Karpas-422 (cell line): ENCODE results near the gene GAMT. TPM values are rescaled to one million over a fixed set of nuclear protein-coding genes. Genes with fewer than 3 reads are reported as not detected.

Experiments
- DNase-seq: peaks from one replicate; pipeline ENCODE4 v3.0.0-alpha.2; 2015
- H2AFZ ChIP-seq: fragments of 200-600 bp; sonication (generic); 2 replicates; pipeline ENCODE4 v1.6.1; 2014; ENCODE audit warnings: antibody characterized with exemption, low read length, mixed read lengths
- H3K27ac ChIP-seq: fragments of 200-600 bp; sonication (generic); 2 replicates; pipeline ENCODE4 v1.5.1; 2014; ENCODE audit warnings: mild to moderate bottlenecking, low read length, moderate library complexity
- H3K27me3 ChIP-seq: fragments of 200-600 bp; sonication (generic); 2 replicates; pipeline ENCODE4 v1.6.1; 2014; ENCODE audit warnings: low read length, mixed read lengths
- H3K36me3 ChIP-seq: fragments of 200-600 bp; sonication (generic); 2 replicates; pipeline ENCODE4 v1.6.1; 2014; ENCODE audit warnings: low read length, mixed read lengths; ENCODE audit not compliant: insufficient read depth
- H3K4me1 ChIP-seq: fragments of 200-600 bp; sonication (generic); 2 replicates; pipeline ENCODE4 v1.6.1; 2014; ENCODE audit warnings: mild to moderate bottlenecking, low read length, mixed read lengths
- H3K4me2 ChIP-seq: fragments of 200-600 bp; sonication (generic); 2 replicates; pipeline ENCODE4 v1.6.1; 2014; ENCODE audit warnings: low read length, low read depth, mild to moderate bottlenecking; ENCODE audit not compliant: poor library complexity, severe bottlenecking
- H3K4me3 ChIP-seq: fragments of 200-600 bp; sonication (generic); 2 replicates; pipeline ENCODE4 v1.5.1; 2014; ENCODE audit warnings: mild to moderate bottlenecking, antibody characterized with exemption, low read length, mixed read lengths
- H3K79me2 ChIP-seq: fragments of 200-600 bp; sonication (generic); 2 replicates; pipeline ENCODE4 v1.6.1; 2014; ENCODE audit warnings: mild to moderate bottlenecking, low read length, mixed read lengths
- H3K9ac ChIP-seq: fragments of 200-600 bp; sonication (generic); 2 replicates; pipeline ENCODE4 v1.6.0; 2014; ENCODE audit warnings: low read length
- H3K9me2 ChIP-seq: fragments of 200-600 bp; sonication (generic), shearing (Covaris generic); replicated peaks from 2 replicates; pipeline ENCODE4 v1.6.0; 2014; ENCODE audit warnings: mild to moderate bottlenecking, low read length, moderate library complexity; ENCODE audit not compliant: insufficient read depth
- H3K9me3 ChIP-seq: fragments of 300-700, 200-600 bp; sonication (generic); 2 replicates; pipeline ENCODE4 v1.6.1; 2014; ENCODE audit warnings: low read length, mixed read lengths
- H4K20me1 ChIP-seq: fragments of 200-600 bp; sonication (generic); 2 replicates; pipeline ENCODE4 v1.6.1; 2014; ENCODE audit warnings: mild to moderate bottlenecking, antibody characterized with exemption, low read length, low read depth; ENCODE audit not compliant: insufficient read depth
- total RNA-seq: library from RNA; depleted of rRNA; stranded (reverse); fragments of >200 nt; shearing (Covaris generic); gene quantifications from 2 replicates; pipeline ENCODE4 v1.2.3, GENCODE V29; 2014; ENCODE audit warnings: low replicate concordance; rRNA removed

Gene GAMT
- 63.7 and 144 TPM in 2 replicates for total RNA-seq

GRCh38 chr19:1401138-1401888 lies at the start of gene GAMT:
GAMT (minus strand) TSS chr19:1401542; CDS start chr19:1401476, 66 bp downstream.
- Histone ChIP-seq H3K9ac (peak within 1 kb of the TSS; percentile 93), H3K4me2 (peak within 1 kb of the TSS; percentile 91), H3K4me3 (peak within 1 kb of the TSS; percentile 97), H3K27me3 (no peaks in the 10 kb centered on the region), H3K9me2 (no peaks in the 10 kb centered on the region), H2AFZ (peak within 1 kb of the TSS; percentile 49; the same call in 1 of the 2 replicates), H3K9me3 (no peaks in the 10 kb centered on the region), H3K4me1 (peaks cover 33% of the 10 kb centered on the region), H3K79me2 (peaks cover 21% of the 10 kb centered on the region), H3K36me3 (peaks cover 4% of the 10 kb centered on the region; the same call in 1 of the 2 replicates), H4K20me1 (0 out of 2 replicates have a peak, but pooled peaks cover 5% of the 10 kb centered on the region), H3K27ac (peak within 1 kb of the TSS; percentile 57)
- peak; percentile 89 for DNase-seq

DNA sequence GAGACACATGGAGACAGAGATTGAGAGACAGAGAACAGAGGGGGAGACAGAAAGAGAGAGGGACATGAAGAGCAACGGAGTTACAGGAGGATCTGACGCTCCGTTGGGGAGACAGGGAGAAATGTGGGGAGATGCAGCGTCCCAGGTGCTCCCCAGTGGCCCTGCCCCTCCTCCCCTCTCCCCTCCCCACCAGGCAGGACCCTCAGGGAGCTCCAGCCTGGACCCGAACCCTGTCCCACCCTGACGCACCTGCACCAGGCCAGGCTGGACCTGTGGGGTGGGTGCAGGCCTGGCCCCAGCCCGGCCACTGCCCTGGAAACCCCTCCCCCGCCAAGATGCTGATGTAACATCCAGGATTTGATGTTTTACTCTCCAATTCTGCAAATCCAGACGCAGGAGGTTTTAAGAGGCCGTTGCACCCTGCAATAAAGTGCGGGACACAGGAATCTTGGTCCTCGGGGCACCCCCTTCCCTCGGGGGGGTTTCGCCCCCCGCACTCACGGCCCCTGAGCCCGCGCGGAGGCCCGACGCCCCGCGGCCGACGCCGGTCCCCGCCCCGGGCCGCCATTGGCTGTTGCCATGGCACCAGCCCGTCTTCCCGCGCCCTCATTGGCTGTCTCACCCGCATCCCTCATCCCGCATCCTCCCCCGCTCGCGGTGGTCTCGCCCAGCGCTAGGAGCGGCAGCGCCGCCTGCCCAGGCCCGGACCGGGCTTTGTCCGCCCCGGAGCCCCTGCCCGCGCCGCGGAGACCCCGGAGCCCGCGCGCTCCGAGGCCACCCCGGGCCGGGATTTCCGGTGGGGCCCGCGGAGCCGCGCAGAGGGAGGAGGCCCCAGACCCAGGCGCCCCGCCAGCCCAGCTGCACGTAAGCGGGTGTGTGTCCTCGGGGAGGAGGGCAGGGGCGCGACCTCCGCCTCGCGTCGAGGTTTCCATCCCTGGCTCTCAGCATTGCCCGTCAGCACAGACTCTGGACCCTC lies 48.4 kb upstream of the GAMT start, which contains the start of gene APC2:
Gene APC2, plus strand, starts transcription at position 655 of the 976 bp plus-strand sequence. CDS start 2,881 bp downstream, outside the sequence.
- H3K4me3 ChIP-seq, result peak within 1 kb of the TSS; percentile 46
- H4K20me1 ChIP-seq, result peaks cover 14% of the 10 kb centered on the region; the same call in 1 of the 2 replicates
- no peaks in the 10 kb centered on the region for H3K9me3 ChIP-seq
- no peak within 1 kb of the TSS for H3K27ac ChIP-seq
- peaks cover 16% of the 10 kb centered on the region for H3K4me1 ChIP-seq
- 0 out of 2 replicates have a peak, but pooled peaks cover 2% of the 10 kb centered on the region for H3K27me3 ChIP-seq
- H3K79me2 ChIP-seq, result no peaks in the 10 kb centered on the region
- no peak within 1 kb of the TSS; the same call in 1 of the 2 replicates for H2AFZ ChIP-seq
- peak within 1 kb of the TSS; percentile 46 for H3K4me2 ChIP-seq
- H3K36me3 ChIP-seq, result no peaks in the 10 kb centered on the region
- H3K9me2 ChIP-seq, result no peaks in the 10 kb centered on the region
- peak; percentile 89 for DNase-seq
- peak within 1 kb of the TSS; percentile 42; the same call in 1 of the 2 replicates for H3K9ac ChIP-seq

DNA sequence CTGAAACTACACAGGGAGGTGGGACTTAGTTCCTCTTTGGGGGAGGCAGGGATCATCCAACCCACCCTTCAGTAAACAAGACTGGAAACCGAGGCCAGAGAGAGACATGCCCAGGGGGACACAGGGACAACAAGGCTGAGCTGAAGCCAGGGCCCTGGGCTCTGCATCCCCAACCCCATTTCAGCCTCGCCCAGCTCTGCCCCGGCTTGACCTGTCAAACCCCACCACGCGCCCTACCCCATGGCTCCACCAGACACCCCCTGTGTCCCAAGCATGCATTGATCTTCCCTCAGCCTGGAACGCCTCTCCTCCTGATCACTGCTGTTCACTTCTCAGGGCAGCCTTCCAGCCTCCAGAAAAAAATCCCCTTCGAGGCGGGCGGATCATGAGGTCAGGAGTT lies 46.6 kb upstream of the GAMT start:
- peaks cover 14% of the 10 kb centered on the region; the same call in 1 of the 2 replicates for H4K20me1 ChIP-seq

DNA sequence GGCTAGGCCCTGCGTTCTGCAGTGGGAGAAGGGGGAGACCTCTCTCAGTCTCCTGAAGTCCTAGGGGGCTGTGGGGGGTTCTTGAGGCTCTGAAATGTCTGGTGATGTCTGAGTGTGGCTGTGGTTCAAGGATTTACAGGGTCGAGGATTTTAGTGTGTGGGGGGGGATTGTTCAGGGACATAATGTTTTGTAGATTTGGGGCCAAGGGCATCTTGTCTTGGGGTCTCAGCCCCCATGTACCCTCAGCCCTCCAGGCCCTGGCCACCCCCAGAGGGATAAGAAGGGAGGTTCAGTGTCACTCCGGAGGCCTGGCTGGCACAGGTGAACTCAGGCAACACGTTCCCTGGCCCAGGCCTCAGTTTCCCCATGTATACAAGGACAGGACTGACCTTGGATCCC lies 46.2 kb upstream of the GAMT start:
- Histone ChIP-seq H3K4me2 (no peak overlapping the region), H3K9ac (no peak overlapping the region), H4K20me1 (peaks cover 17% of the 10 kb centered on the region; the same call in 1 of the 2 replicates), H3K27ac (no peak overlapping the region), H2AFZ (no peak overlapping the region), H3K27me3 (0 out of 2 replicates have a peak, but pooled peaks cover 2% of the 10 kb centered on the region), H3K79me2 (no peaks in the 10 kb centered on the region), H3K9me2 (no peaks in the 10 kb centered on the region), H3K36me3 (no peaks in the 10 kb centered on the region), H3K9me3 (no peaks in the 10 kb centered on the region), H3K4me3 (no peak overlapping the region), H3K4me1 (peaks cover 26% of the 10 kb centered on the region)
- peak; percentile 40 for DNase-seq

More for the DNA sequence above, 46.6 kb upstream of the GAMT start:
- Histone ChIP-seq H3K4me1 (peaks cover 26% of the 10 kb centered on the region), H3K27me3 (0 out of 2 replicates have a peak, but pooled peaks cover 2% of the 10 kb centered on the region), H3K4me2 (no peak overlapping the region), H3K79me2 (no peaks in the 10 kb centered on the region), H3K36me3 (no peaks in the 10 kb centered on the region), H3K9me3 (no peaks in the 10 kb centered on the region), H3K27ac (no peak overlapping the region), H2AFZ (no peak overlapping the region), H3K9me2 (no peaks in the 10 kb centered on the region), H3K4me3 (no peak overlapping the region), H3K9ac (no peak overlapping the region)
- DNase-seq, result no peak

GRCh38 chr19:1446713-1447481 lies 45.6 kb upstream of the GAMT start:
- Histone ChIP-seq H3K4me1 (peaks cover 26% of the 10 kb centered on the region), H4K20me1 (peaks cover 17% of the 10 kb centered on the region; the same call in 1 of the 2 replicates), H3K36me3 (peaks cover 4% of the 10 kb centered on the region; the same call in 1 of the 2 replicates), H3K9me3 (no peaks in the 10 kb centered on the region), H3K27me3 (0 out of 2 replicates have a peak, but pooled peaks cover 2% of the 10 kb centered on the region), H3K27ac (no peak overlapping the region), H3K4me3 (no peak overlapping the region), H3K79me2 (no peaks in the 10 kb centered on the region), H3K9ac (no peak overlapping the region), H3K4me2 (no peak overlapping the region), H3K9me2 (no peaks in the 10 kb centered on the region), H2AFZ (no peak overlapping the region)
- peak; percentile 53 for DNase-seq

GRCh38 chr19:1445932-1446712 lies 44.8 kb upstream of the GAMT start:
- Histone ChIP-seq H3K9ac (no peak overlapping the region), H3K4me2 (no peak overlapping the region), H3K36me3 (peaks cover 11% of the 10 kb centered on the region)

More at GRCh38 chr19:1445932-1446712, 44.8 kb upstream of the GAMT start:
- Histone ChIP-seq H3K4me1 (peaks cover 26% of the 10 kb centered on the region), H3K9me3 (no peaks in the 10 kb centered on the region), H3K9me2 (no peaks in the 10 kb centered on the region), H4K20me1 (peaks cover 23% of the 10 kb centered on the region; the same call in 1 of the 2 replicates), H3K27ac (no peak overlapping the region), H3K79me2 (no peaks in the 10 kb centered on the region), H2AFZ (no peak overlapping the region), H3K4me3 (no peak overlapping the region), H3K27me3 (0 out of 2 replicates have a peak, but pooled peaks cover 2% of the 10 kb centered on the region)
- DNase-seq, result peak; percentile 41
